ENCODE measurements around the gene TMEM132C.

DNA sequence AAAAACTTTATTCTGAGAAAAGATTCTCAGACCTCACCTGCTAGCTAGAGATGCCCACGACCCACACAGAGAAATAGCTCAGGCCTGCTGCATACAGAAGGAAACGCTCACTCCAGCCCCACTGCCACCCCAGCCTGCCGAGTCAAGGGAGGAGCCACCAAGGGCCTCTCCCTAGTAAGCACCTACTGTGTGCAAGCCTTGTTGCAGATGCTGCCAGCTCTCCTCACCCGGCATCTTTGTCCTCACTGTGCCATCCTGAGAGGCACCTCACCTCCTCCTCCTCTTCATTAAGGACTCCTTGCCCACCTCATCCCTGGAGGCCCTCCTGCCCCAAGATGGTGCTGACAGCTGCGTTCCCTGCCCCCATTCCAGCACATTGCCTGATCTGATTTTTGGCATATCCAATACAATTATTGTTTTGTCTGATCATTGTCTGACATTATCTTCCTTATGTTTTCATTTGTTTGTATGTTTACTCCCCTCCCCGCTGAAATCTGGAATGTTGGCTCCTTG, 359.9 kb downstream of the TMEM132C start:
- TF ChIP-seq EP300 (IDR thresholded peaks at IDR 0.05; ENCODE audit: borderline replicate concordance) (no peak), TEAD4 (IDR thresholded peaks at IDR 0.05) (no peak), RAD21 (IDR thresholded peaks at IDR 0.05; ENCODE audit: low read depth) (no peak), EGR1 (IDR thresholded peaks at IDR 0.05) (no peak), TAF1 (IDR thresholded peaks at IDR 0.05; ENCODE audit: low read depth) (no peak), FOXM1 (IDR thresholded peaks at IDR 0.05; ENCODE audit: borderline replicate concordance, low read depth) (no peak), CREB1 (IDR thresholded peaks at IDR 0.05; ENCODE audit: low read depth) (no peak), YY1 (IDR thresholded peaks at IDR 0.05; ENCODE audit: low read depth) (no peak), NFIC (IDR thresholded peaks at IDR 0.05) (no peak)
- TF ChIP-seq, protein P1, sequence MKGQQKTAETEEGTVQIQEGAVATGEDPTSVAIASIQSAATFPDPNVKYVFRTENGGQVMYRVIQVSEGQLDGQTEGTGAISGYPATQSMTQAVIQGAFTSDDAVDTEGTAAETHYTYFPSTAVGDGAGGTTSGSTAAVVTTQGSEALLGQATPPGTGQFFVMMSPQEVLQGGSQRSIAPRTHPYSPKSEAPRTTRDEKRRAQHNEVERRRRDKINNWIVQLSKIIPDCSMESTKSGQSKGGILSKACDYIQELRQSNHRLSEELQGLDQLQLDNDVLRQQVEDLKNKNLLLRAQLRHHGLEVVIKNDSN (IDR thresholded peaks at IDR 0.05): no peak
- TF ChIP-seq, protein P2, sequence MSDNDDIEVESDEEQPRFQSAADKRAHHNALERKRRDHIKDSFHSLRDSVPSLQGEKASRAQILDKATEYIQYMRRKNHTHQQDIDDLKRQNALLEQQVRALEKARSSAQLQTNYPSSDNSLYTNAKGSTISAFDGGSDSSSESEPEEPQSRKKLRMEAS (IDR thresholded peaks at IDR 0.05): no peak

Measured in Ishikawa (cell line).